H1 (cell line): Measurements from ENCODE around the gene C1GALT1. TPM values are rescaled to one million over a fixed set of nuclear protein-coding genes. Genes with fewer than 3 reads are reported as not detected.

Experiments used
- ASH2L ChIP-seq: fragments of 200-600, 300-600 bp; sonication (generic); IDR thresholded peaks from one replicate; pipeline ENCODE4 v1.7.1; 2017; ENCODE audit warnings: low read length
- CHD1 ChIP-seq: IDR thresholded peaks from 2 replicates; pipeline ENCODE4 v1.6.1; 2012; ENCODE audit warnings: low read depth, low read length, improper control_type of control experiment
- CHD7 ChIP-seq: fragments of 300-600 bp; sonication (generic); IDR thresholded peaks from 2 replicates; pipeline ENCODE4 v1.7.1; 2012; ENCODE audit warnings: low read length, moderate library complexity, mild to moderate bottlenecking, inconsistent platforms; ENCODE audit not compliant: insufficient replicate concordance
- GTF2F1 ChIP-seq: IDR thresholded peaks from 2 replicates; pipeline ENCODE4 v1.6.1; 2012; ENCODE audit warnings: low read depth, low read length, improper control_type of control experiment, borderline replicate concordance
- NRF1 ChIP-seq: IDR thresholded peaks from 2 replicates; pipeline ENCODE4 v1.6.1; 2011; ENCODE audit warnings: mild to moderate bottlenecking, low read depth, low read length, improper control_type of control experiment
- PHF8 ChIP-seq: fragments of 200-600 bp; sonication (generic); conservative IDR thresholded peaks from 2 replicates; pipeline ENCODE4 v1.7.1; 2012; ENCODE audit warnings: low read depth, mild to moderate bottlenecking, inconsistent platforms, low read length, moderate library complexity
- RBBP5 ChIP-seq: IDR thresholded peaks from 2 replicates; pipeline ENCODE4 v1.7.1; 2012; ENCODE audit warnings: low read depth, mild to moderate bottlenecking, inconsistent platforms, low read length, moderate library complexity, borderline replicate concordance
- TAF1 ChIP-seq: IDR thresholded peaks from 2 replicates; pipeline ENCODE4 v1.6.1; 2011; ENCODE audit warnings: mild to moderate bottlenecking, low read depth, low read length
- polyA plus RNA-seq, 7 experiments: library from polyadenylated mRNA; depleted of rRNA in 3 of 7; stranded (reverse) in 5 of 7; unstranded in 2 of 7; fragments of >200 nt in 5 of 7; fragments of 200-250 nt in 2 of 7; gene quantifications; 1 replicate in 5 of 7; 2 replicates in 1 of 7; 4 replicates in 1 of 7; pipeline versions ENCODE4 v1.2.1 to v1.2.3, GENCODE V29; 2011 to 2013; ENCODE audit warnings: missing spikeins in 2 of 7, mixed read lengths in 2 of 7
- total RNA-seq: library from RNA; stranded (reverse); fragmentation: NEBNext Ultra II Directional; extraction: Animal tissue kit (Norgen Biotek cat#: 25700); gene quantifications from 2 replicates; pipeline ENCODE4 v1.2.1, GENCODE V29; 2021
- TF ChIP-seq, protein P1 (sequence below): IDR thresholded peaks from 2 replicates; pipeline ENCODE4 v1.6.1; 2011; ENCODE audit warnings: low read length, improper control_type of control experiment

The C1GALT1 gene
- total and polyA plus RNA-seq, 2 of the 8 experiments (the other 6 are each of a cell fraction or from before 2014, with no cell fraction given), result 18.7 to 94.2 TPM

DNA sequence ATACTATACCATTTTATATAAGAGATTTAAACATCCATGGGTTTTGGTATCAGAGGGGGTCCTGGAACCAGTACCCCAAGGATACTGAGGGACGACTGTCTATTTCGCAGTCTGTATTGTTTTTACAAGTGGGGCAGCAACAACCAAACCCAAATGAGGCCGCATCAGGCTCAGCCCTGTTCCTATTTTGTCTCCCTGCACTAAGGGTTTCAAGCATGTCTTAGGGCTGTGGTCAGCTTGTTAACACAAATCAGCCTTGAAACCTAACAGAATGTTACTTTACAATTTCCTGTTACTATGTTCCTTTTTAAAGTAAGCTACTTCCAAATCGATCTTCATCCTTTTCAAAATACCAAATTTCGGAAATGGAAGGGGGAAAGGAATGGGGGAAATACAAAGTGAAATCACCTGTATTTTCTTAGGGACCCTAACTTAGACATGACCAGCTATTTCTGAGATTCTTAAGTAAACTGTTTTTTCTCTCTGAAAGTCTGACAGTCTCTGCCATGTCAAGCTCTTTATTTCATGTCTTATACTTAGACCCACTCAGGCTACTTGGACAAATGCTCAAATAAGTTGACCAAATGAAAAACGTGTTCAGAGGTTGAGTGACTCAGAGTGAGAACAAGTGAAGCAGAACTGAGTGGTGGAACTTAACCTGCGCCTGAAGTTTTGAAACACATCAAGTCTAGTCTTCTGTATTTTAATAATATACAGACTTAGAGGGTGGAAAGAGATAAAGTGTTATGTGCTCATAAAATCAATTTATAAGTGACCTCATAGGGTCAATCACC is 75.8 kb downstream of the C1GALT1 start (continued):
- TF ChIP-seq CHD7, result no peak
- no peak for TF ChIP-seq TAF1
- no peak for TF ChIP-seq RBBP5
- no peak for TF ChIP-seq ASH2L
- TF ChIP-seq GTF2F1, result no peak
- TF ChIP-seq NRF1, result no peak
- TF ChIP-seq, protein P1, sequence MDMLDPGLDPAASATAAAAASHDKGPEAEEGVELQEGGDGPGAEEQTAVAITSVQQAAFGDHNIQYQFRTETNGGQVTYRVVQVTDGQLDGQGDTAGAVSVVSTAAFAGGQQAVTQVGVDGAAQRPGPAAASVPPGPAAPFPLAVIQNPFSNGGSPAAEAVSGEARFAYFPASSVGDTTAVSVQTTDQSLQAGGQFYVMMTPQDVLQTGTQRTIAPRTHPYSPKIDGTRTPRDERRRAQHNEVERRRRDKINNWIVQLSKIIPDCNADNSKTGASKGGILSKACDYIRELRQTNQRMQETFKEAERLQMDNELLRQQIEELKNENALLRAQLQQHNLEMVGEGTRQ, result no peak
- no peak for TF ChIP-seq PHF8
- no peak for TF ChIP-seq CHD1
